Liver (tissue), 3 donors: ENCODE data around the gene EGFR.

Experiments
- CTCF ChIP-seq: fragments of 150-350 bp; IDR thresholded peaks from 2 replicates; pipeline ENCODE4 v1.5.1; 2017; ENCODE audit warnings: improper control_type of control experiment, low read depth, low read length; ENCODE audit not compliant: missing input control
- RAD21 ChIP-seq, 2 donors: IDR thresholded peaks; 2 replicates each; pipeline ENCODE4 v1.6.1; 2016; ENCODE audit warnings: antibody characterized with exemption in 2 of 2, mild to moderate bottlenecking in 2 of 2
- YY1 ChIP-seq: IDR thresholded peaks from 2 replicates; pipeline ENCODE4 v1.6.1; 2016; ENCODE audit warnings: antibody characterized with exemption, mild to moderate bottlenecking
- donor health status: healthy.
- donor health status: healthy.

DNA sequence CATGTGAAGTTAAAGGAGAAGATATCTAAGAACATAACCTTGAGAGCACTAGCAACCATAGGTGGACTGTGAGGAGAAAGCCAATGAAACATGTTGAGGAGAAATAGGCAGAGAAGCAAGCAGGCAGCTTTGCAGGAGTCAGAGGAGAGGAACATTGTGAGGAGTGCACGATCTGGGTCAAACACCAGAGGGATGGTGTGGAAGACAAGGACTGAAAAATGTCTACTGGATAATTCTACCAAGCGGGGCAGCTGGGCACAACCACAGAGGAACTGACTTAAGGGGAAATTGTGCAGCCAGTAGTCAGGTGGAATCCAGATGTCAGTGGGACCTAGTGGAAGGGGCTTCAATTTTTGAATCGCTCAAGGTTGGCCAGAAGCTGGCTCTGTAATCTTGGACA is 234.4 kb downstream of the EGFR start:
- TF ChIP-seq CTCF, result no peak
- TF ChIP-seq RAD21 (IDR thresholded peaks at IDR 0.05), result no peak
- TF ChIP-seq YY1, result no peak
